HG03521 (cell line): ENCODE measurements around the gene RNF111.

Source experiments
- ATAC-seq: cut with Tn5 transposase; IDR thresholded peaks from one replicate; pipeline ENCODE4 v1.9.1; 2021; ENCODE audit warnings: mild to moderate bottlenecking, moderate library complexity; ENCODE audit not compliant: unreplicated experiment

The RNF111 gene

DNA sequence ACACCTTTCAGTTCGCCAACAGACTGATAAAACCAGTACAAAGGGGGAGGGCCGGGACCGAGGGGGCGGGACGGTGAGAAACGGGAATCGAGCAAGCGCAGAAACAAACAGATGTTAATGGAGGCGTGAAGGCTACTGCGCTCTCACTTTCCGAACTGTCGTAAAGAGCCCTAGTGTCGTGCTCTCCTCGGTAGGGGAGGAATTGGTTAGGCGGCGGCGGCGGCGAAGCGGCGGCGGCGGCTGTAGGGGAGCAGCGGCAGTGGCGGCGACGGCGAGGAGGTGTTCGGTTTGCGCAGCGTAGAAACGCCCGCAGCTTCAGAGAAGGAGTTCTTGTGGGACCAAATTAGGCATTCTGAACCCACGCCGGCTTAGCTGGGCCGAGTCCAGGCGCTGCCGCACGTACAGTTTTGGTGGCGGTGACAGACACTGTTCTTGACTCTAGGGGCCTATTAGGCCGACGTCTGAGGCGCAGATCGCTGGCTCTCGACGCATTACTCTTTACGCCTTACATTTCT, at the start of gene RNF111:
RNF111 (plus strand) TSS at position 173 of the 515 bp plus-strand sequence. CDS start 43,160 bp downstream, outside the sequence.
- peak; percentile 71 for ATAC-seq

DNA sequence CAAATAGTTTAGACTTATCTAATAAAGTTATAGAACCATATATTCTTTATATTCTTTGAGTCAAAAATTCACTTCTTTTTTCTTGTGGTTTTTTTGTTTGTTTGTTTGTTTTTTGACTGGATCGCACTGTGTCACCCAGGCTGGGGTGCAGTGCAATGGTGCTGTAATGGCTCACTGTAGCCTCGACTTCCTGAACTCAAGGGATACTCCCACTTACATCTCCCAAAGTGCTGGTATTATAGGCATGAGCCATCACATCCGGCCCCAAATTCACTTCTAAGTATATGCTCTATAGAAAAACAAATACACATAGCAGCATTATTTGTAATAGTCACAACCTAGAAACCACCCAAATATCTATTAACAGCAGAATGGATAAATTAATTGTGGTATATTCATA, 40.3 kb upstream of the RNF111 start:
- no peak for ATAC-seq

GRCh38 chr15:58951388-58952007, 36.0 kb upstream of the RNF111 start:
- ATAC-seq, result no peak

DNA sequence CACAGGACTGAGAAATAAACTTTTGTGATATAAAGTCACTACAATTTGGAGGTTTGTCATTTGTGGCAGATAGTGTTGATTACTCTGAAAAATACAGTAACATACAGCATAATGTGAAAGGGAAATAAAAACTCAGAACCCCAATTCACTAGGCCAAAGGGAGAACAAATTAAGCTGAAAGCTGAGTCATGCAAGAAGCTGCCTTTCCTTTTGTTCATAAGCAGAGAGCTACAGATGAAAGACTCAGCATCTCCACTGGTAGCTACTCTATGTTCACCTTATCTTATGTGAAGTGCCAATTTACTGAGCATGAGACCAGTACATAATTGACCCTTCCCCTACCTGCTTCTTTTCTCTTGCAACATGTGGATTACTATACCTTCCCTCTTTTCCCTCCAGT, 34.7 kb upstream of the RNF111 start:
- ATAC-seq, result no peak

GRCh38 chr15:58957101-58957973, 30.1 kb upstream of the RNF111 start:
- ATAC-seq, result peak; percentile 53

- no peak for ATAC-seq
Measured at GRCh38 chr15:58958811-58959210, 28.7 kb upstream of the RNF111 start.

DNA sequence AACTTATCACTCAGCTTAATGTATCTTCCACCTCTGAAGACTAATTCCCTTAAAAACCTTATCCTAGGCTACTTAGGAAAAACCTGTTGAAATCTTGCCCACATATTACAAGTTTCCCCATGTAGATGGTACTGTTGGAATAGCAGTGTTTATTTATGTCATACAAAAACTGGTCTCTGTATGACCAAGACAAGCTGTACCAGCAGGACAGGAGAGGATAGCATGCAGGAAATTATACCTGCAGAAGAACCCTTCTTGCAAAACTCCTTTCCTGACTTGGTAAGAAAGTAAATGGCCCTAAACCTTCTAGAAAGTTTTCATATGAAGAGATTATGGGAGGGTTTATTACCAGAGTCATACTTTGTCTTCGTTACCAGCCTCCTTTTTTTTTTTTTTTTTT, 25.3 kb upstream of the RNF111 start:
- no peak for ATAC-seq

GRCh38 chr15:58962662-58963565, 24.5 kb upstream of the RNF111 start:
- no peak for ATAC-seq

GRCh38 chr15:58966698-58967097, 20.8 kb upstream of the RNF111 start:
- no peak for ATAC-seq

DNA sequence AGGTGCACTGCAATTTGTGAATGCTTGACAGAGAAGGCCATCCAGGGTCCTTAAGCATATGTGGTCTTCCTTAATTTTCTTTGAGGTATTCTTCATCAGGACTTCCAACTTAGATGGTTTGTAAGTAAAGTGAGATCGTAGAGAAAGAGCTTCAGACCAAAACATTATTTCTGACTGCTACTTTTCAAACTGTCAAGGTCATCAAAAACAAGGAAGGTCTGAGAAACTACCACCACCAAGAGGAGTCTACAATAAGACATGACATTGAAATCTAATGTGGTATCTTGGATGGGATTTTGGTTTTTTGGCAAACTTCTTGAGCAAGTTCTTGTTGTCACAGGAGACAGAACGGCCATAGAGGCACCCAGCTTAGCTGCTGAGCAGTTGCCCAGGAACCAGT, 20.0 kb upstream of the RNF111 start:
- no peak for ATAC-seq

DNA sequence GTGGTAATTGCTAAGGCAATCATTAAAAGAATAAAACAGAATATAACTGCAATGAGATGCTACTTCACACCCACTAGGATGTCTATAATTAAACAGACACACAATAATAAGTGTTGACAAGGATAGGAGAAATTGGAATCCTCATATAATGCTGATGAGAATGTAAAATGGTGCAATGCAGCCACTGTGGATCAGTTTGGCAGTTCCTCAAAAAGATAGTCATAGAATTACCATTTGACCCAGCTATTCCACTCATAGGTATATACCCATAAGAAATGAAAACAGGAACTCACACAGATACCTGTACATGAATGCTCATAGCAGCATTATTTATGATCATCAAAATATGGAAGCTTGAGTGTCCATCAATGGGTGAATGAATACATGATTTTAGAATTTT, 9.6 kb upstream of the RNF111 start:
- ATAC-seq, result no peak

DNA sequence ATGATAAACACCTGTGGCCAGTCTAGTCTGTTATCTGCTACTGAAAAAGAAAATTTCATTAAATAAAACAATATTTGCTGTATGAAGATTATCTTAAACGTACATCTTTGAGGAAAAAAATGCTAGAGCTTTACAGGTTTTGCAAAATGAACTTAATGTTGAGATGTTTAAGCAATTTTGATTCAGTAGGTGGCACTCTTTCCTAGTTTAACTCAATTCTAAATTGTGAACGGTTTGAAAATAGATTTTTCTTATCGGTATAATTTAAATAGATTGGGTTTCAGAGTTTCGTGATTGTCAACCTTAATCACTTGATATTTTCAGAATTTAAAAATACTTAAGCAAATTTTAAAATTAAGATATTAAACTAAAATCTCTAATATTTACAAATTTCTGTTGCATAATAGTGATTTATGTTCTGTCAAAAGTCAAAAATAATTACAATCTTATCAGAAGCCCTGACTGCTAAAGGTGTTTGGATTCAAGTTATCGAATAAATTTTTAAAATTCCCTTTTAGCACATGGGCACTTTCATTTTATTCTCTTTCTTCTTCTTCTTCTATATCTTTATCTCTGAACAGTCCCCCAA, 7.0 kb upstream of the RNF111 start:
- ATAC-seq, result no peak

DNA sequence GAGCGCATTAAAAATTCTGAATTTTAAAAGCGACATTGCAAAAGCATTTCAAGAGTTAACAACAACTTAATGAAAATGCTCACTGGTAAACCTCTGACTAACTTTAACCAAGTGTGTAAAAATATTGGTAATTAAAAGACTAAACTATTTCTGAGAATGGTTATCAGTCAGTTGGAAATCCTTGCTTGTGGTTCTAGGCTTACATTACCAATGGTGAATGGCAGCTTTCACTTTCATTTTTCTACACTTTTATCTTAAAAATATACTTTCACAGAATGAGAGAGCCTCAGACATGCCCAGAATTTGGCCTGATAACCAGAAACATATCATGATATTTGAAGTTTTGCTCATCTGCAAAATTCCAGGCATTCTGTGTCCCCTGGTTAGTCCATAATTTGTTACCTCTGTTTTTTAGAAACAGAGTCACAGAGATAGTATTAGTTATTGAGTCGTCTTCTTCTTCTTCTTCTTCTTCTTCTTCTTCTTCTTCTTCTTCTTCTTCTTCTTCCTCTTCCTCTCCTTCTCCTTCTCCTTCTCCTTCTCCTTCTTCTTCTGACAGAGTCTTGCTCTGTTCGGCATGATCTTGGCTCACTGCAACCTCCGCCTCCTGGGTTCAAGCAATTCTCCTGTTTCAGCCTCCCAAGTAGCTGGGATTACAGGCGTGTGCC, 5.5 kb upstream of the RNF111 start:
- no peak for ATAC-seq

- no peak for ATAC-seq
Measured at GRCh38 chr15:58983261-58983660, 4.2 kb upstream of the RNF111 start.

- ATAC-seq, result no peak
Measured at GRCh38 chr15:58985443-58985842, 2.0 kb upstream of the RNF111 start.

GRCh38 chr15:58987036-58987435, 427 bp upstream of the RNF111 start:
- no peak for ATAC-seq

- peak; percentile 34 for ATAC-seq
Measured at GRCh38 chr15:58988006-58988785, 733 bp downstream of the RNF111 start.

GRCh38 chr15:58992181-58992580, 4.7 kb downstream of the RNF111 start:
- no peak for ATAC-seq

DNA sequence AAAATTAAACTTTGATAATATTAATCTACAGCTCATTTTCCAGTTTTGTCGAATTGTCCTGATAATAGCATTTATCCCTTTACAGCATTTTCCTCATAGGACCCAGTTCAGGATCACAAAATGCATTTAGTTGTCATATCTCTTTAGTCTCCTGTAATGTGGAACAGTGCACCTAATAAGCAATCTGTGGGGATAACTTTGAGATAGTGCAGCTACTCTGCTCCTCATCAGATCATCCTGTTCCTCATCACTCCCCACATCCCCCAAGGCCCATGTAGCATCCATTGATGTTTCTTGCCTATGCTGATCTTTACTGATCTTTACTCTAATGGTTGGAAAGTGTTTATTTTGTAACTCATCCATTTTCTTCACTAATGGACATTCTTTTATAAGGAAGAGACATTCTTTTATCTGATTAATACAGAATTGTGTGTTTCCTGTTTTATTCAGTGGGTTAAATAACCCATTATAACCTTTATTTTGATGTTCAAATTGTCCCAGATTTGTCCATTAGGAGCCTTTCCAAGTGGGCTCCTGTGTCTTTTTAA, 7.5 kb downstream of the RNF111 start:
- no peak for ATAC-seq
